GM12801 (cell line): ENCODE results near the gene UBE2J1.

Source experiments
- TF ChIP-seq, protein P1 (sequence below): IDR thresholded peaks from one replicate; pipeline ENCODE4 v1.5.1; 2011; ENCODE audit warnings: control low read depth; ENCODE audit not compliant: insufficient read length; ENCODE audit errors: extremely low read depth

UBE2J1 gene

DNA sequence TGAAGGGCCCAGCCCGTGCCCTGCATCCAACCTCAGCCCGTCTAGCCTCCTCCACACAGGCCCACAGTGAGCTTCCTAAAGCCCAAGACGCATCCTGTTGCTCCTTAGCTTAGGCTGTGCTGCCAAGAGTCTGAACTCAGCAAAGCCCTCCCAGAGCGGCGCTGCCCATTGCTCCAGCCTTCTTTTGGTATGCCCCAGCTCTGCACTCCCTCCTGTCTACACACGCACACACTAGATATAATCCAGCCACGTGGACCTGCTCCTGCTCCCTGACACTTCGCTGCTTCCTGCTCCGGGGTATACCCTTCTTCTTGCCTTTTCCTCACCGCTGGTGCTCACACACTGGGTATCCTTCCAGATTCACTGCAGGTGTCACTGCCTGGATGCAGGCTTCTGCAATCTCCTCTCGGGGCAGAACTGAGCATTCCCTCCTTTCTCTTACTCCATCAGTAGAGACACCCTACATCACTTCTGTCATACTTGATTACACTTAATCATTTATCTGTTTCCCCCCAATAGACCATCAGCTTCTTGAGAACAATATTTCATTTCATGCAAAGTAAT, 61.2 kb downstream of the UBE2J1 start:
- TF ChIP-seq, protein P1, sequence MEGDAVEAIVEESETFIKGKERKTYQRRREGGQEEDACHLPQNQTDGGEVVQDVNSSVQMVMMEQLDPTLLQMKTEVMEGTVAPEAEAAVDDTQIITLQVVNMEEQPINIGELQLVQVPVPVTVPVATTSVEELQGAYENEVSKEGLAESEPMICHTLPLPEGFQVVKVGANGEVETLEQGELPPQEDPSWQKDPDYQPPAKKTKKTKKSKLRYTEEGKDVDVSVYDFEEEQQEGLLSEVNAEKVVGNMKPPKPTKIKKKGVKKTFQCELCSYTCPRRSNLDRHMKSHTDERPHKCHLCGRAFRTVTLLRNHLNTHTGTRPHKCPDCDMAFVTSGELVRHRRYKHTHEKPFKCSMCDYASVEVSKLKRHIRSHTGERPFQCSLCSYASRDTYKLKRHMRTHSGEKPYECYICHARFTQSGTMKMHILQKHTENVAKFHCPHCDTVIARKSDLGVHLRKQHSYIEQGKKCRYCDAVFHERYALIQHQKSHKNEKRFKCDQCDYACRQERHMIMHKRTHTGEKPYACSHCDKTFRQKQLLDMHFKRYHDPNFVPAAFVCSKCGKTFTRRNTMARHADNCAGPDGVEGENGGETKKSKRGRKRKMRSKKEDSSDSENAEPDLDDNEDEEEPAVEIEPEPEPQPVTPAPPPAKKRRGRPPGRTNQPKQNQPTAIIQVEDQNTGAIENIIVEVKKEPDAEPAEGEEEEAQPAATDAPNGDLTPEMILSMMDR: no peak

DNA sequence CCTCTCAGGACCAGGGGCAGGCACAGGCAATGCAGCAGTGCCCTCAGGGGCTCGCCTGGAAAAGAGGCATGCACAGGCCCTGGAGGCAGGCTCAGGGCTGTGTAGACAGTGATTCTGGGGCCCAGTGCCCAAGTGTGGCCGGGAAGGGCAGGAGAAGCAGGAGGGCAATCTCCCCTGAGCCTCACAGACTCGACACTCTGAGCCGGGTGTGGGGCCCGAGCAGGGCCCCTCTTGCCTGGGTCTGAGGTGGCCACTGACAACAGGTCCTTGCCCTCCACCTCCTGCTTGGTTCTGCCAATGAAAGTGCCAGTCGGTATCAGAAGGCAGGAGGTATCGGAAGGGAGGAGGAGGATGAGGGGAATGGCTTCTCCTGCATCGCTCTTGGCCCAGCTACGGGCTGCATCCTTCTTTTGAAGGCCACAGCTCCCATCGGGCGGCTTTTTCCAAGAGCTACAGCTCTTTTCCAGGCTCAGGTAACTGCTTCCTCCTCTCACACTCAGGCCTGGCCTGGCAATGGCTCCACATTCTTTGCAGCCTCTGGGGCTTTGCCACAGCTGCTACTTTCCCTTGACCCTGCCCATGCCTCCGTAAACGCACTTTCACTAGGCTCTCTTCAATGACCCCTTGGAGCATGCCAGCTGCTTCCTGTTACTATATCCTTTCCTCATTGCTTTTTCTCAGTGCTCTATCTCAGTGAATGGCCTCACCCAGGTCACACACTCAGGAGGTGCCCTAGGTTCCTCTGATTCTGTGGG, 61.9 kb downstream of the UBE2J1 start:
- TF ChIP-seq, protein P1: no peak

DNA sequence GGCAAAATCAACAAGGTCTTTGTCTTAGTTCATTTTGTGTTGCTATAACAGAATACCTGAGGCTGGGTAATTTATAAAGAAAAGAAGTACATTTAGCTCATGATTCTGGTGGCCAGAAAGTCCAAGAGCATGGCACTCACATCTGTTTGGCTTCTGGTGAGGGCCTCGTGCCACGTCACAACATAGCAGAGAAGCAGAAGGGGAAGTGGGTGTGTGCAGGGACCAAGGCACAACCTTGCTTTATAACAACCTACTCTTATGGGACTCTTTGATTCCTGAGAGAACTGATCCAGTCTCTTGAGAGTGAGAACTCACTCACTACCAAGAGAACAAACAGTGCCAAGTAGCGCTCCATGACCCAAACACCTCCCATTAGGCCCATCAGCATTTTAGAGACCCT, 62.8 kb downstream of the UBE2J1 start:
- TF ChIP-seq, protein P1: no peak

DNA sequence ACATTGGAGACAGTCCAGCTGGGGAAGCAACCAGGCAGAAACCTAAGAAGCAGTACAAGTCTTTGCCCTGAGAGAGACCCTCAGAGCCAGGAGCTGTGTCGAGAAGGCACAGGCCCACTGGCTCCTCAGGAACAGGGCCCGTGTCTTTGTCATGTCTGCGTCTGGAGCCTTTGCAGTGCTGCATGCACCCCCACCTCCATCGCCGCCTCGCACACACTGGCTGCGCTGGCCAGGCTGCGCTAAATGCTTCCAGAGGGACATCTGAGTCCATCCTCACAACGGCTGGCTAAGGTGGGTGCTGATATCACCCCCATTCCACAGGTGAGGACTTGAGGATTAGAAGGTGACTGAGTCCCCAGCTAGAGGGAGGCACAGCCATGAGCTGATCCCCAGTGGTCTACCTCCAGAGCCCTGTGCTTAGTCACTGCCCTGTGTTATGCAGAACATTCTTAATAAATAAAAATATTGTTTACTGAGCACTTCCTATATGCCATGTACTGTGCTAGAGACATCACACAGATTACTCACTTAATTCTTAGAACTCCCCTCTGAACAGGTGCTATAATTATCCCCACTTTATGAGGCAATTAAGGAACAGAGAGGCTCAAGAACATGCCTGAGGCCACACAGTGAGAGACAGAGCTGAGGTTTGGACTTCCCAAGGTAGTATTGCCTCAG, 65.0 kb downstream of the UBE2J1 start:
- TF ChIP-seq, protein P1: no peak

DNA sequence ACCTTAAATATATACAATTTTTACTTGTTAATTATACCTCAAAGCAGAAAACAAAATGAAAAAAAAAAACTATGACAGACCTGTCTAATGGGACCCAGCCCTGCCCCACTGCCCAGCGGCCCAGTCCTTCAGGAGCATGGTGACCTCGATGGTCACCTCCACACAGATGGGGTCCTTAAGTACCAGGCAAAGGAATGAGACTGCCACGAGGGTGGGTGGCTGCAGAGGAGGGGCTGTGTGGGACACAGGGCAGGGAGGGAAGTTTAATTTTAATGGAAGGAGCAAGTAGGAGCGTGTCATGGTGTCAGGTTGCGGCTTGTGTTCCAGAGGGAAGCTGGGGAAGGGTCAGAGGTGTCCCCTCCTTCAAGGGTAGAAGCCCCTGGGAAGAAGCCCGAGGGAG, 66.0 kb downstream of the UBE2J1 start:
- TF ChIP-seq, protein P1: no peak

DNA sequence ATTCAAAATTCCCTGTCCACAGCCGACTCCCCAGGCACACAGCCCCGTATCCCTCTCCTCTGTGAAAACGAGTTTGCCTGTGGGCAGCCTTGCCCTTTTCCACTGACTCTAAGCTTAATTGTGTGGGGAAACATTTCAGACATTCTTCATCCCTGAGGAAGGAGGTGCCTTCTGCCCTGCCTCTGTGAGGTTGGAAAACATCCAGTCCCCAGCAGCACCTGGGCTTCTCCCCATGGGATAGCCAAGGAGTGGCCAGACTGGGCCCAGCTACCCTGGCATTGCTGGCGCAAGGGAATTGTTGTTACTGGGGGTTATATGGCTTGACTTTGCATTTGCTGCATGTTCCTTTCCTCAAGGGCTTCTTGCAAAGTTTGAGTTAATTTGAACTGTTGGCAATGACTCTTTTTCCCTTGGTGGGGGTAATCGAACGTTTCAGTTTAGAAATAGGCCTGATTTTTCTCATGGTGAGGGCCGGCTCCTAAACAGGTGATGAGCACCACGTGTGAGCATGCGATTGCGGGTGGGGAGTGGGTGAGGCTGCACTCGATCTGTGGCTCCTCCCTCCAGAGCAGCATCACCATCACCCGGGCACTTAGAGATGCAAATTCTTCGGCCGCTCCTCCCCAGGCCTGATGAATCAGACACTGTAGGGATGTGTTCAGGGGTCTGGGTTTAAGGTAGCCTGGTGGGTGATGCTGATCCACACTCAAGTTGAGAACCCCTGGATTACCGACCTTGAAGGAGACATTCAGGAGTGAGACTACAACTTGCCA, 67.4 kb downstream of the UBE2J1 start:
- TF ChIP-seq, protein P1: no peak

DNA sequence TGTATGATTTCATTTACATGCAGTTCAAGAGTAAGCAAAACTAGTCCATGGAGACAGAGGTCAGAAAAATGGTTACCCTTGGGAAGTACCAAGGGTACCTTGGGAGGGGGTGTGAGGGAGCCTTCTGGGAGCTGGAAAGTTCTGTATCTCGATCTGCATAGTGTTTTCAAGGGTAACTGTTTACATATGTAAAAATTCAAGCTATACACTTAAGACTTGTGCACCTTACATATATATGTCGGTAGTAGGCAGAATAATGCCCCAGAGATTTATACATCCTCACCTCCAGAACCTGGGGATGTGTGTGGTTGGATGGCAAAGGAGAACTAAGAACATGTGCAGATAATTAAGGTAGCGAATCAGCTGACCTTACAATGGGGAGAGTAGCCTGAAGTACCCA, 68.4 kb downstream of the UBE2J1 start:
- TF ChIP-seq, protein P1: no peak
